Measurements from ENCODE around the gene IRF3. TPM values are rescaled to one million over a fixed set of nuclear protein-coding genes. Genes with fewer than 3 reads are reported as not detected.

Gene IRF3
- total and polyA plus RNA-seq, 2 of the 4 experiments (the other 2 are of a cell fraction): 39.6 to 65.2 TPM

DNA sequence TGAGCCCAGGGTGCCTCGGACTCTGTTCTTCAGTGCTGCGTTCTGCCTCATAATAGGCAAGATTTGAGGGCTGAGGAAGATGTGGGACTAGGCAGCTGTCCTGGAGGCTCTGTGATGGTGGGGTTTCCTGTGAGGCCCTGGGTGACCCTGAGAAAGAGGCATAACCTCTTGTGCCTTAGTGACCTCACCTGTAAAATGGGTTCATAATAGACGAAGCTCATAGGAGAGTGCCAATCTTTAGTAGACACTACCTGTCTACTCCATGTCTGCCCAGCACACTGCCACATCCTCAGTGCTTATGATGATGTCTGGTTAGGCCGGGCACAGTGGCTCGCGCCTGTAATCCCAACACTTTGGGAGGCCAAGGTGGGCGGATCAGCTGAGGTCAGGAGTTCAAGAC, 49.1 kb downstream of the IRF3 start:
- H3K9ac ChIP-seq (ENCODE audit: low read depth, low read length): no peak overlapping the region
- no peak overlapping the region for H2AK9ac ChIP-seq (replicated peaks; ENCODE audit: low read depth, low read length, poor library complexity)
- CTCF ChIA-PET: no interaction called here
- peaks cover 32 to 76% of the 10 kb centered on the region in 2 experiments for H3K79me1 ChIP-seq (ENCODE audit: low read depth in 1 of 2, low read length in 2 of 2)
- no peak overlapping the region for H3K27ac ChIP-seq (ENCODE audit: insufficient read depth, low read length)
- H2BK15ac ChIP-seq (ENCODE audit: low read depth, low read length): no peak overlapping the region
- DNase-seq (no peak), ATAC-seq (ENCODE audit: low read depth) (no peak)
- H3K18ac ChIP-seq (ENCODE audit: low read depth, low read length): no peak overlapping the region
- dilution Hi-C loops (cut with HindIII; ENCODE audit: low sequenced_read_pairs, unreplicated experiment) (no loop called here), in situ Hi-C loops (cut with MboI; ENCODE audit: low sequenced_read_pairs) (no loop called here), intact Hi-C loops (cut with micrococcal nuclease) (no loop called here)
- peaks cover 24% of the 10 kb centered on the region for H4K20me1 ChIP-seq (ENCODE audit: insufficient read depth, low read length)
- no peak overlapping the region for H2AK5ac ChIP-seq (ENCODE audit: low read depth, low read length)
- 100% methylated on average over 2 of the region's 7 CpGs; no CpG with 5 or more reads in 1 of the 2 experiments for WGBS, 2 experiments (ENCODE audit: extremely low coverage in 2 of 2, insufficient read length in 1 of 2)
- POLR2A ChIA-PET (ENCODE audit: unreplicated experiment): interaction anchor here (0.5 kb wide), 1 partner anchor 19 kb away, joined by 3 read pairs; no protein-coding TSS in a partner anchor
- H2BK20ac ChIP-seq (ENCODE audit: low read depth, low read length): no peak overlapping the region
- H2BK5ac ChIP-seq (ENCODE audit: low read depth, low read length, poor library complexity, severe bottlenecking): no peak overlapping the region
- no peak overlapping the region for H4K8ac ChIP-seq (ENCODE audit: low read depth in 2 of 2, low read length in 2 of 2)
- H3K4ac ChIP-seq (ENCODE audit: low read depth, low read length): no peak overlapping the region
- peaks cover 16% of the 10 kb centered on the region for H3K4me1 ChIP-seq (ENCODE audit: control insufficient read depth, insufficient read depth, low read length)
- H3K56ac ChIP-seq (ENCODE audit: extremely low read depth, insufficient read depth, low read length): no peak overlapping the region
- H2AFZ ChIP-seq (replicated peaks; ENCODE audit: low read length, poor library complexity): no peak overlapping the region
- BruUV-seq (replicated peaks): no TSS peak
- no peak overlapping the region for H4K91ac ChIP-seq (ENCODE audit: insufficient read depth, low read depth, low read length)
- TF ChIP-seq CEBPB (IDR thresholded peaks at IDR 0.05; ENCODE audit: low read depth, low read length) (no peak), MAZ (IDR thresholded peaks at IDR 0.05; ENCODE audit: borderline replicate concordance, low read depth, low read length) (no peak), RFX5 (IDR thresholded peaks at IDR 0.05; ENCODE audit: low read depth, low read length) (no peak), MXI1 (IDR thresholded peaks at IDR 0.05; ENCODE audit: borderline replicate concordance, low read depth, low read length) (no peak), POLR2A (IDR thresholded peaks at IDR 0.05; ENCODE audit: low read depth, low read length) (no peak), RCOR1 (IDR thresholded peaks at IDR 0.05; ENCODE audit: insufficient replicate concordance, low read length) (no peak), FOS (IDR thresholded peaks at IDR 0.05; ENCODE audit: low read depth, low read length) (no peak)
- TF ChIP-seq, protein P1, sequence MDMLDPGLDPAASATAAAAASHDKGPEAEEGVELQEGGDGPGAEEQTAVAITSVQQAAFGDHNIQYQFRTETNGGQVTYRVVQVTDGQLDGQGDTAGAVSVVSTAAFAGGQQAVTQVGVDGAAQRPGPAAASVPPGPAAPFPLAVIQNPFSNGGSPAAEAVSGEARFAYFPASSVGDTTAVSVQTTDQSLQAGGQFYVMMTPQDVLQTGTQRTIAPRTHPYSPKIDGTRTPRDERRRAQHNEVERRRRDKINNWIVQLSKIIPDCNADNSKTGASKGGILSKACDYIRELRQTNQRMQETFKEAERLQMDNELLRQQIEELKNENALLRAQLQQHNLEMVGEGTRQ (IDR thresholded peaks at IDR 0.05; ENCODE audit: low read depth, low read length): no peak
- no peak overlapping the region for H2BK120ac ChIP-seq (ENCODE audit: low read depth, low read length)
- no peak overlapping the region for H3K4me2 ChIP-seq (ENCODE audit: low read depth, low read length)
- no peak overlapping the region for H3K23ac ChIP-seq (ENCODE audit: low read depth, low read length)
- no peak overlapping the region for H4K5ac ChIP-seq (ENCODE audit: low read depth, low read length)
- H3K27me3 ChIP-seq (ENCODE audit: control insufficient read depth, insufficient read depth, low read length): no peaks in the 10 kb centered on the region
- H3K4me3 ChIP-seq (ENCODE audit: insufficient read depth, low read depth, low read length): no peak overlapping the region
- H3K36me3 ChIP-seq (ENCODE audit: control insufficient read depth, insufficient read depth, low read length): peaks cover 41% of the 10 kb centered on the region
- no peak overlapping the region for H3K14ac ChIP-seq (replicated peaks; ENCODE audit: low read depth, low read length)
- H3K9me1 ChIP-seq (ENCODE audit: insufficient read depth, low read length): peaks cover 10% of the 10 kb centered on the region
- H3K9me3 ChIP-seq (ENCODE audit: control insufficient read depth, insufficient read depth, low read length): no peaks in the 10 kb centered on the region

Measured in IMR-90 (cell line).